Calu3 (cell line): Measurements from ENCODE around the gene RBM33. TPM values are rescaled to one million over a fixed set of nuclear protein-coding genes. Genes with fewer than 3 reads are reported as not detected.

Experiments used
- BruUV-seq: library from RNA; stranded (reverse); fragments of 400-500 nt; replicated peaks from 2 replicates; lab custom pipeline; 2021; lab: Mats Ljungman, UMichigan
- CTCF ChIA-PET: fragments of 300-600 bp; sonication (Branson Sonifier 250); formaldehyde crosslinking; loops from one replicate; lab custom pipeline; 2022; ENCODE audit warnings: antibody characterized with exemption; lab: Charles Lee
- DNase-seq: peaks from one replicate; pipeline ENCODE4 v3.0.0; 2022
- H3K27ac Mint-ChIP-seq: one replicate; pipeline ENCODE4 v1.8.0; 2022; ENCODE audit warnings: mixed read lengths; ENCODE audit not compliant: unreplicated experiment
- H3K27me3 Mint-ChIP-seq: one replicate; pipeline ENCODE4 v1.8.0; 2022; ENCODE audit warnings: mixed read lengths; ENCODE audit not compliant: unreplicated experiment
- H3K36me3 Mint-ChIP-seq: one replicate; pipeline ENCODE4 v1.8.0; 2022; ENCODE audit warnings: mild to moderate bottlenecking, moderate library complexity, mixed read lengths; ENCODE audit not compliant: insufficient read depth, unreplicated experiment
- H3K4me1 Mint-ChIP-seq: one replicate; pipeline ENCODE4 v1.8.0; 2022; ENCODE audit warnings: mild to moderate bottlenecking, low read depth, mixed read lengths; ENCODE audit not compliant: unreplicated experiment
- H3K4me3 Mint-ChIP-seq: one replicate; pipeline ENCODE4 v1.8.0; 2022; ENCODE audit warnings: mild to moderate bottlenecking, low read depth, moderate library complexity, mixed read lengths; ENCODE audit not compliant: unreplicated experiment
- H3K9me3 Mint-ChIP-seq: one replicate; pipeline ENCODE4 v1.8.0; 2022; ENCODE audit warnings: low read depth, mixed read lengths; ENCODE audit not compliant: unreplicated experiment
- CTCF ChIP-seq: fragments of 200-600 bp; IDR thresholded peaks from one replicate; pipeline ENCODE4 v1.8.0; 2022; ENCODE audit warnings: antibody characterized with exemption; ENCODE audit not compliant: unreplicated experiment
- intact Hi-C: fragments of 100-400 bp; cut with micrococcal nuclease; formaldehyde crosslinking; loops from one replicate; pipeline ENCODE4 v1.10.0; 2022; ENCODE audit not compliant: unreplicated experiment
- total RNA-seq: library from RNA; stranded (reverse); gene quantifications from 2 replicates; pipeline ENCODE4 v1.2.3, GENCODE V29; 2022

RBM33 gene
- total RNA-seq, 1 experiment from 2014 or later, result 82.9 TPM

GRCh38 chr7:155710031-155710430 lies 65.6 kb downstream of the RBM33 start:
- Mint-ChIP-seq H3K4me3 (no peak overlapping the region), H3K36me3 (peaks cover 41% of the 10 kb centered on the region), H3K27me3 (no peaks in the 10 kb centered on the region), H3K4me1 (peaks cover 25% of the 10 kb centered on the region), H3K27ac (no peak overlapping the region), H3K9me3 (no peaks in the 10 kb centered on the region)
- TF ChIP-seq CTCF, result no peak
- CTCF ChIA-PET, result no interaction called here
- no TSS peak for BruUV-seq
- intact Hi-C loops, result no loop called here
- no peak for DNase-seq

GRCh38 chr7:155710530-155710929 lies 66.1 kb downstream of the RBM33 start:
- BruUV-seq, result no TSS peak
- Mint-ChIP-seq H3K27ac (no peak overlapping the region), H3K36me3 (peaks cover 36% of the 10 kb centered on the region), H3K9me3 (no peaks in the 10 kb centered on the region), H3K4me1 (peaks cover 25% of the 10 kb centered on the region), H3K27me3 (no peaks in the 10 kb centered on the region), H3K4me3 (no peak overlapping the region)
- DNase-seq, result no peak
- CTCF ChIA-PET, result no interaction called here
- intact Hi-C loops, result no loop called here
- TF ChIP-seq CTCF, result no peak

GRCh38 chr7:155711081-155711480 lies 66.6 kb downstream of the RBM33 start:
- Mint-ChIP-seq H3K4me1 (peaks cover 25% of the 10 kb centered on the region), H3K27me3 (no peaks in the 10 kb centered on the region)

GRCh38 chr7:155713384-155713783 lies 68.9 kb downstream of the RBM33 start:
- Mint-ChIP-seq H3K4me1 (peaks cover 25% of the 10 kb centered on the region), H3K27me3 (no peaks in the 10 kb centered on the region), H3K4me3 (no peak overlapping the region), H3K27ac (peak overlapping the region; percentile 1), H3K9me3 (no peaks in the 10 kb centered on the region), H3K36me3 (peaks cover 31% of the 10 kb centered on the region)
- intact Hi-C loops, result no loop called here
- no peak for TF ChIP-seq CTCF
- CTCF ChIA-PET, result no interaction called here
- BruUV-seq, result no TSS peak
- peak; percentile 13 for DNase-seq

More at GRCh38 chr7:155711081-155711480, 66.6 kb downstream of the RBM33 start:
- CTCF ChIA-PET, result no interaction called here
- Mint-ChIP-seq H3K9me3 (no peaks in the 10 kb centered on the region), H3K36me3 (peaks cover 35% of the 10 kb centered on the region), H3K4me3 (no peak overlapping the region), H3K27ac (no peak overlapping the region)
- intact Hi-C loops, result no loop called here
- no peak for DNase-seq
- TF ChIP-seq CTCF, result no peak
- BruUV-seq, result no TSS peak
